ENCODE results near the gene MAPKAP1.

Gene MAPKAP1

DNA sequence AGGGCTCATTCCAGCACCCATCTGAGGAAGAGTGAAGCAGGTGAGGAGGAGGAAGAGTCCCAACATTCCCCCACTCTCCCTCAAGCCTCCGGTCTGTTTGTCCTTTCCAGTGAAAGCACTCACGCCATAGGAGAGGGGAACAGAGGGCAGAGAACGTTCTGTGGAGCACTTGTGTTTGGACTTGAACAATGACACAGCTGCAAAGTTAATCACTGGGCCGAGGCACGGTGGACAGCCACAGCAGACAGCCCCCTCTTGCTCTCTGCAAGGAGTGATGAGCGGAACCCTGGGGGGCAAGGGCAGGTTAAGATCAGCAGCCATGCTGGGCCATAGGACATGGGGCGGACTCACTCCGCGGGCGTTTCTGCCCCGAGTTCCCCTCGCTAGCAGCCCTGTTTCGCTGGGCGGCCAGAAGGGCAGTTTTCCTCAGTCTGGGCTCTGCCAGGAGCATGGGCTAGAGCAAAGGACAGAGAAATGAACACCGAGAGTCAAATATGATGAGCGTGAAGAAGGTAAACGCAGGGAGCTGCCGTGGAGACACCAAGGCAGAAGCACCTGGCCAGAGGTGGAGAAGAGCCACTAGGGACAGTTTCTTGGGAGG, 259.7 kb downstream of the MAPKAP1 start:
- TF ChIP-seq, protein P1, sequence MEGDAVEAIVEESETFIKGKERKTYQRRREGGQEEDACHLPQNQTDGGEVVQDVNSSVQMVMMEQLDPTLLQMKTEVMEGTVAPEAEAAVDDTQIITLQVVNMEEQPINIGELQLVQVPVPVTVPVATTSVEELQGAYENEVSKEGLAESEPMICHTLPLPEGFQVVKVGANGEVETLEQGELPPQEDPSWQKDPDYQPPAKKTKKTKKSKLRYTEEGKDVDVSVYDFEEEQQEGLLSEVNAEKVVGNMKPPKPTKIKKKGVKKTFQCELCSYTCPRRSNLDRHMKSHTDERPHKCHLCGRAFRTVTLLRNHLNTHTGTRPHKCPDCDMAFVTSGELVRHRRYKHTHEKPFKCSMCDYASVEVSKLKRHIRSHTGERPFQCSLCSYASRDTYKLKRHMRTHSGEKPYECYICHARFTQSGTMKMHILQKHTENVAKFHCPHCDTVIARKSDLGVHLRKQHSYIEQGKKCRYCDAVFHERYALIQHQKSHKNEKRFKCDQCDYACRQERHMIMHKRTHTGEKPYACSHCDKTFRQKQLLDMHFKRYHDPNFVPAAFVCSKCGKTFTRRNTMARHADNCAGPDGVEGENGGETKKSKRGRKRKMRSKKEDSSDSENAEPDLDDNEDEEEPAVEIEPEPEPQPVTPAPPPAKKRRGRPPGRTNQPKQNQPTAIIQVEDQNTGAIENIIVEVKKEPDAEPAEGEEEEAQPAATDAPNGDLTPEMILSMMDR (IDR thresholded peaks at IDR 0.05; ENCODE audit: insufficient read depth, low read depth, low read length, missing control alignments), result no peak
- no peak for DNase-seq (ENCODE audit: low read depth)
- no peak overlapping the region for H3K4me3 ChIP-seq (ENCODE audit: low read length)

DNA sequence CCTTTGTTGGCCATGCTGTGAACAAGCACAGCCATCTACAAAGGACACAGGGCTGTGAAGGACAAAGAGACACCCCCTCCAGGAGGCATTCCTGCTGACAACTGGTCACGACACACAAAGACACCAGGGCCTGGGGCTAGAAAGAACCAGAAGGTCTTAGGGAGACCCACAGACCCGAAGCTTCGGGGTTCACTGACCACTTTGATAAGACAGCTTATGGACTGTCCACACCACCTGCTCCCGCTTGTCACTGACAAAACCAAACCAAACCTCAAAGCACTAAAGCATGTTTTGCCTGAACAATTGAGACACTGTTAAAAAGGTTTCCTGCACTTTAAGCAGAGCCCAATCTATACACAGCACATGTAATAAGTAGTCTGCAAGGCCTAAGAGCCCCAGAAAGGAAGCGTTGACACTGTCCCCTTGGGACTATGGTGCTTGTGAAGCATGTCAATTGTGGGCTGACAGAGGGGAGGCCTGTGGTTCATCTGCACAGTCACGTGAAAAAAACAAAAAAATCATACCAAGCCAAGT, 260.4 kb downstream of the MAPKAP1 start:
- no peak overlapping the region for H3K4me3 ChIP-seq (ENCODE audit: low read length)
- no peak for DNase-seq (ENCODE audit: low read depth)
- TF ChIP-seq, protein P1 (IDR thresholded peaks at IDR 0.05; ENCODE audit: insufficient read depth, low read depth, low read length, missing control alignments), result no peak

GRCh38 chr9:125444956-125445506, 262.0 kb downstream of the MAPKAP1 start:
- no peak overlapping the region for H3K4me3 ChIP-seq (ENCODE audit: low read length)
- DNase-seq (ENCODE audit: low read depth), result no peak
- TF ChIP-seq, protein P1 (IDR thresholded peaks at IDR 0.05; ENCODE audit: insufficient read depth, low read depth, low read length, missing control alignments), result no peak

GRCh38 chr9:125444166-125444565, 262.8 kb downstream of the MAPKAP1 start:
- DNase-seq (ENCODE audit: low read depth), result no peak
- no peak overlapping the region for H3K4me3 ChIP-seq (ENCODE audit: low read length)
- TF ChIP-seq, protein P1 (IDR thresholded peaks at IDR 0.05; ENCODE audit: insufficient read depth, low read depth, low read length, missing control alignments), result no peak

- H3K4me3 ChIP-seq (ENCODE audit: low read length), result no peak overlapping the region
- no peak for DNase-seq (ENCODE audit: low read depth)
- TF ChIP-seq, protein P1 (IDR thresholded peaks at IDR 0.05; ENCODE audit: insufficient read depth, low read depth, low read length, missing control alignments), result no peak
Observed at GRCh38 chr9:125443367-125443766, 263.6 kb downstream of the MAPKAP1 start.

GRCh38 chr9:125442452-125442851, 264.6 kb downstream of the MAPKAP1 start:
- no peak overlapping the region for H3K4me3 ChIP-seq (ENCODE audit: low read length)
- TF ChIP-seq, protein P1 (IDR thresholded peaks at IDR 0.05; ENCODE audit: insufficient read depth, low read depth, low read length, missing control alignments), result no peak
- no peak for DNase-seq (ENCODE audit: low read depth)

- no peak for DNase-seq (ENCODE audit: low read depth)
- TF ChIP-seq, protein P1 (IDR thresholded peaks at IDR 0.05; ENCODE audit: insufficient read depth, low read depth, low read length, missing control alignments), result no peak
- H3K4me3 ChIP-seq (ENCODE audit: low read length), result no peak overlapping the region
Observed at GRCh38 chr9:125440411-125440810, 266.6 kb downstream of the MAPKAP1 start.
